SHP77 treated with DMSO at 0.1 percent for 48 hours (cell line): Measurements from ENCODE around the gene ELL.

Source experiments
- DNase-seq: peaks from one replicate; lab custom pipeline; 2025; lab: John Stamatoyannopoulos, UW

Gene ELL

DNA sequence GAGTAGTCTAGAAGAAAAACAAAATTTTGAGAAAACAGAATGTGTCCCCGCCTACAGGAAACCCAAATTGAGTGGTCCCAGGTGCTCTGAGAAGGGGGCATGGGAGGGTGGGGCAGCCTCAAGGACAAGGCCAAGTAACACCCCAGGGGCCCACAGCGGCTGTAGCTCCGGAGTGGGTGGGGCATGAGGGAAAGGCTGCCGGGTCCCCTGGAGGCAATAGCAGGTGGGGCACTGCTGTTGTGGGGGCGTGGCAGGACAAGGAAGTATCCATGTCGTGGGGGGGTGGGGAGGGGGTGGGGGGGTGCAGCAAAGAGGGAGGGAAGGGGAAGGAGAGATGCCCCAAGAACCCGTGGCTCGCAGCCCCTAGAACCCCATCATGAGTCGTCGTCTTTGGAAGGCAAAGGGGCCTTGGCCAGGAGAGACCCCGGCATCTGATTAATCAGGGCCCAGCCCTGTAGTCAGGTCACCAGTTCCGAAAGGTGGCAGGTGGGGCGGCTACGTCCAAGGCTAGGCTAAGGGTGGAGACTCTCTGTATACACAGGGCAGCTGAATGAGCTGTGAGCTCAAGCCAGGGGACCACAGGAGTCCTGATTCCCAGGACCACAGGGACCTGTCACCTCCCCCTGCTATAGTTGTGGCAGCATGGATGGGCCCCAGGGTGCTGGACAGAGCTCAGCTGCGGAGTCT lies 76.5 kb downstream of the ELL start:
- no peak for DNase-seq

DNA sequence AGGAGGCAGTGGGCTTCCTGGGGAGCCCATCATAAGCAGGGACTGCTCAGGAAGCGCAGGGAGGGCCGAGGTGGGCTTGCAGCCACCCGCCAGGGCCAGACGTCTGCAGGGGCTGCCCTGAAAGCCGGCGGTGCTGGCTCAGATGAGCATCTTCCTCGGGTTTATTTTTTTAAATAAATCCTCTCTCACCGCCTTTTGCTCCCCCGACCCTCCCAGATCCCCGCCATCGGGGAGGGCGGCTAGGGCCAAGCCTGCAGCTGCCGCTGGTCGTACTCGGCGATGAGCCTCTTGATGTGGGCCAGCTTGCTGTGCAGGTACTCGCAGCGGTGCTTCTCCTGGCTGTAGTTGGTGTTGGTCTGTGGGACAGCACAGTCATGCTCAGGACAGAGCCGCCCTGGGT lies 77.4 kb downstream of the ELL start:
- DNase-seq: no peak

DNA sequence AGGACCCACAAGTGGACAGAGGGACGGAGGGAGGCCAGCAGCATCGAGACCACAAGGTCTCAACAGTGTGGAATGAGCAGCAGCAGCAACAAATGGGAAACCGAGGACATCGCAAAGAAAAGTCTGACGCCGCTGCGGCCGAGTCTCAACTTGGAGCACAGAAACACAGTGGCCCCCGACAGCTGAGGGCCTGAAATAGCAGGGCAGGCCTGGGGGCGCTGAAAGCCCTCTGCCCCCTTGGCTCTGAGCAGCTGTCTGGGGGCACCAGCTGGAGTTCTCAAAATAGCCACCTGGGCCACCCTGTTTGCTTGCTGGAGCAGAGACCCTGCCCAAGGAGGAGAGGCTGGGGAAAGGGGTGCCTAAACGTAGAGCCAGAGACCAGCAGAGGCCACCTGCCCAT lies 78.0 kb downstream of the ELL start:
- DNase-seq: no peak

DNA sequence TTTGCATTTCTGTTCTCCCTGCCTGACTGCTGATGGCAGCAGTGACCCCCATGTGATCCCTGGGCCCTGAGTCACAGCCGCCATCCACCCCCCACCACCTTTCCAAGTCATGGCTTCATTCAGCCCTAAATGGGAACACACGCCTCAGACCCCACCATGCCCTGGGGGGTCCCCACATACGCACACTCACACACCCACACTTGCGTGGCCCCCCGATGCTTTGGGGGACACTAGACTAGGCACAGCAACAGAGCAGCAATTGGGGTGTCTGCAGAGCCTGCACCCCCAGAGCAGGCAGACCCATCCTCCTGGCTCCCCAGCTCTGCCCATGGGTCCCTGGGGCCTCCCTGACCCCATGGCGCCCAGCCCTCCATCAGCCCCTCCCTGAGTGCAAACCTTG lies 78.5 kb downstream of the ELL start:
- no peak for DNase-seq

DNA sequence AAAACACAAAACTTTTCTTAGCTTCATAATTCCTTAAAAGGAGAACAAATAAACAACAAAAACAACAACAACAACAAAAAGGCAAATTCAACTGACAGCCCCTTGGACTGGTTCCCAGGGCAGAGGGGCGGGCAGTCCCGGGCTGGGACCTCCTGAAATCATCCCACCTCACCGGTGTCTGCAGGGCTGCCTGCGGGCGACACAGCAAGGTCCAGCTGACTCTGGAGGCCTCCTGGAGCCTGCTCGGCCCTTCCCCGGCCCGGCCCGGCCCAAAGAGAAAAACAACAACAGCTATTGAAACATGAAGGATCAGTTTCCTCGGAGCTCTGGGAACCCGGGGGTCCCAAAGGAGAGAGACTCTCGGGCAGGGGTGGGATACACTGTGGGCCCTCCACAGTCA lies 78.9 kb downstream of the ELL start:
- no peak for DNase-seq

DNA sequence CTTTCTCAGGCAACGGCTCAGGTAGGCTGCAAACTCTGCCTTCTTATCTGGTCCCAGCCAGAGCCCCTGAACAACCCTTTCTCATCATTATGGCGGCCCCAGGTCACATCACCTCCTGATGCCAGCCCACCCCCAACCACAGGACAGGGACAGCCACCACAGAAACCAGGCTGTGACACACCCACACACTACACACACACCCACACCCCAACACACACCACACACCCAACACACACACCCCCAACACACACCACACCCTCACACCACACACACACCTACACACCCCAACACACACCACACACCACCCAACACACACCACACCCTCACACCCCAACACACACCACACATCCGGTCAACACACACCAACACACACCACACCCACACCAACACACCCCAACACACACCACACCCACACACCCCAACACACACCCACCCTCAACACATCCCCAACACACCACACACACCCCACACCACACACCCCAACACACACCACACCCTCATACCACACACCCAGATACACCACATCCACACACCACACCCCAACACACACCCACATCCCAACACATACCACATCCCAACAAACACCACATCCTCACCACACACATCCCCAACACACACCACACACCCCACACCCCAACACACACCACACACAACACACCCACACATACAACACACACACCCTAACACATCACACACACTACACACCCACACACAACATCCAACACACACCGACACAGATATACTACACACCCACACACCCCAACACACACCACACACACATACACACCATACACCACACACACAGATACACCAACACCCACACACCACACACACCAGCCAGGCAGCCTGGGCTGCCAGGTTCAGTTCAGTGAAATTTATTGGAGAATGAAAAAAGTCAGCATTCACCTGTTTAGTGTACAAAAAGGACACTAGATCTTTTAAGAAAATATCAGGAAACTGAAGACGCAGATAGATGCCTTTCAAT lies 79.8 kb downstream of the ELL start:
- no peak for DNase-seq

DNA sequence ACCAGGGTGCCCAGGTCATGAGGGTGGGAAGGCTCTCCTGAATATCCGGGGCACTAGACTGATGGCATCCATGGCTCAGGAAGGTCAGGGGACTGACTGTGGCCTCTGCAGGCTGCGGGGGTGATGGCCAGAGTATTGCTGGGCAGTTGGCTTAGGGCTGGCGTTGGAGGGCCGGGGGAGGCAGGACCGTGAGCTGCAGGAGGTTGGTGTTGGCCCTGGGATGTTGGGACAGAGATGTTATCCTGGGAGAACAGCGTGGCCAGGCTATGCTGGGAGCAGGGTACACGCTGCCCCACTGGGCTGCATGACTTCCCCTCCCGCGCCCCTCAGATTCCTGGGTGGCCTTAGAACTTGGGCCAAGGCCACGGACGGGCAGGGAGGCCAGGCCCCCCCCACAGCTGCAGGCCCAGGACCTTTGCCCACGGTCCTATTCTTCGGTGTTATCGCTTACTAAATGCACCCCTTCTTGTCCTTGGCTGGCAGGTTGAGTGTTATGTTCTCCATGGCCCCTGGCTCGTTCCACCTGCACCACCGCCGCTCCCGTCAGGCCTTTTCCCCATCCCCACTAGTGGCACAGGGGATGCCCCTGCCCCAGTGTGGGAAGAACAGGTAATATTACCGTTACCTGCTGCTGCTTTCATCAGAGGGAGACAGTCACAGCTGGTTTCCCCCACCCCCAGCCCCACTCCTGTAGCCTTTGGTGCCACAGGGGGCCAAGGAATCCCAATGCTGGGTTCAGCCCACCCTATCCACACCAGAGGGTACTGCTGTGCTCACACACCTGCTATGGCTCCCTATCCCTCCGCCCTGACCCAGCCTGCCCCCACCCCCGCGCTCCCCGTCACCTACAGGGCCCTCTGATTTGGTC lies 80.7 kb downstream of the ELL start:
- no peak for DNase-seq

DNA sequence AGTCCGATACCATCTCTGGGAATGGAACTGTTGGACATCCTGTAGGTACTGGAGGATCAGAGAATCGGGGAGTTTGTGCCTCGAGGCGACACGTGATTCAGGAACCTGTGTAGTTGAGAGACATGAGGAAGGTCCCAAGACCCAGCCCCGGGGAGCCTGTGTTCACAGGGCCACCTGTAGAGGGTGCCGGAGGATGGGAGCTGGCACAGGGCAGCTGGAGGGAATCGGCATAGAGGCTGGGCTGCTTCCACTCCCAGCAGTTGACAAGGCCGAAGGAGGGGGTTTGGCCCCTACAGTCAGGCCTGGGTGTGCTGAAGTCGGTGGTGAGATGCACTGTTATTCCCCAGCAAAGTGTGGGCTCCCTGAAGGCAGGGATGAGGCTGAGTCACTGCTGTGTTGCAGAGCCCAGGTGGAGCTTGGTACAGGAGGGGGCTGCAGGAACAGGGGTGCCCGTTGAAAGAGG lies 81.4 kb downstream of the ELL start:
- DNase-seq: no peak

DNA sequence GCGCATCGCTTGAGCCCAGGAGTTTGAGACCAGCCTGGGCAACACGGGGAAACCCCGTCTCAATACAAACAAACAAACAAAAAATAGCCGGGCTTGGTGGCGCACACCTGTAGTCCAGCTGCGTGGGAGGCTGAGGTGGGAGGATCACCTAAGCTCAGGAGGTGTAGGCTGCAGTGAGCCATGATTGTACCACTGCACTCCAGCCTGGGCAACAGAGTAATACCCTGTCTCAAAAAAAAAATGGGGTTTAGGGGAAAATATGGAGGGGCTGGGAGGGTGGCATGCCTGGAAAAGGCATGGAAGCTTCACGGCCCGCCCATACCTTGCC lies 82.0 kb downstream of the ELL start:
- no peak for DNase-seq

DNA sequence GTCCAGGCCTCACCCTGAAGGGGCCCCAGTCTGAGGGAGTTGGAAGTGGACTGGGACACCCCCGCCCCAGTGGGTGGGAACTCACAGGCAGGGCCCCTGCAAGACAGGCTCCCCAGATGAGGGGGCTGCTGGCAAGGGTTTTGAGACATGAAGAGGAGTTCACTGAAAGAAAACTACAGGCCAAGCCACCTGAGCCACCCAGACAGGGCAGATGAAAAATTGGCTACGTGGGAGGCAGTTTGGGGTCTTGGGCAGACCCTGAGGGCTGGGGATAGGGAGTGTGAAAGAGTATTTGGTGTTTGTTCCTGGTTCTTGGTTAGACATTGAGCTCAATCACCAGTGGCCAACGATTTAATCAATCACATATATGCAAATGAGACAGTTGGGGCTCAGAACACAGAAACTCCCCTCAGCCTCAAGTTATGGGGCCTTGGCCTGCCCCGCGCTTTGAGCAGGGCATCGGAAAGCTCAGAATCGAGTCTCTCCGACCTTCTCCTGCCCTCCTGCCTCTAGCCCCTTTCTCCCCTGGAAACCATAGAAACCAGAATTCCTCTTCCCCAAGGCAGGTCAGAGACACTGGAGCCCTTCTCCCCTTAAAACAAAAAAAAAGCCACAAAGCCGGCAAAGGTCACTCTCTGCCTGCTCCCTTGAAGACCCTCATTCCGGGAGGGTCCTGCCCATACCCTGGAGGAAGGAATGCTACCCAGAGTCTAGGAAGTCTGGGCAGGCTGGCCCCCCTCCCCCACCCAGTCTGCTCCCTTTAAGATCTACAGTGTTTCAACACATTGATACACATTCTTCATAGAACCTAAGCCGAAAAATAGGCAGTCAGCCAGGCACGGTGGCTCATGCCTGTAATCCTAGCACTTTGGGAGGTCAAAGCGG lies 82.6 kb downstream of the ELL start:
- no peak for DNase-seq

DNA sequence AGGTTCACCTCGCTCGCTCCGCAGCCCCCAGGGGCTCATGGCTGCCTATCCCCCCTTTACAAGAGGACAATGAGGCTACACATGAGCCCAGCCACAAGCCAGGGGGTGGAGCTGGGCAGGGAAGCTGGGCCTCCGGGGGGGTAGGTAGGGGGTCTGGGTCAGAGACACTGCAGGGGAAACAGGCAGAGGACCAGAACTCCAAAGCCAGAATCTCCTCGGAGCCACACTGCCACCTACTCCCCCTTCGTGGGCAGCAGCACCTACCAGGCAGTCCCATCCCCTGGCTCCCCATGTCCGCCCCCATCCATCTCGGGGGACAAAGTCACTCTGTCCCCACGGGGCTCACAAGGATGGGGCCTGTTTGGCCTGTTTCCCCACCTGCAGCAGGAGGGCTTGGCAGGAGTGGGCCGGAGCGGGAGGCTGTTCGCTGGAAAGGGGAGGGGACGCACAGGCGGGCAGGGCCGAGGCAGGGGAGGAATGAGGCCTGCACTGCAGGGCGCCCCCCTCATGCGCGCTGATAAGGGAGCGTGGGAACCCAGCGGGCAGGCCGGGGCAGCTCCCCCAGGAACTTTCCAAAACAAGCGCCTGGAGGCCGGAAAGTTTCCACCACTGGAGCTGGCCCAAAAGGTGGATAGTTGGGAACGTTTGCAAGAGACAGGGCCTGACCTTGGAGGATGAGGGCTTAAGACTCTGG lies 83.4 kb downstream of the ELL start:
- no peak for DNase-seq

DNA sequence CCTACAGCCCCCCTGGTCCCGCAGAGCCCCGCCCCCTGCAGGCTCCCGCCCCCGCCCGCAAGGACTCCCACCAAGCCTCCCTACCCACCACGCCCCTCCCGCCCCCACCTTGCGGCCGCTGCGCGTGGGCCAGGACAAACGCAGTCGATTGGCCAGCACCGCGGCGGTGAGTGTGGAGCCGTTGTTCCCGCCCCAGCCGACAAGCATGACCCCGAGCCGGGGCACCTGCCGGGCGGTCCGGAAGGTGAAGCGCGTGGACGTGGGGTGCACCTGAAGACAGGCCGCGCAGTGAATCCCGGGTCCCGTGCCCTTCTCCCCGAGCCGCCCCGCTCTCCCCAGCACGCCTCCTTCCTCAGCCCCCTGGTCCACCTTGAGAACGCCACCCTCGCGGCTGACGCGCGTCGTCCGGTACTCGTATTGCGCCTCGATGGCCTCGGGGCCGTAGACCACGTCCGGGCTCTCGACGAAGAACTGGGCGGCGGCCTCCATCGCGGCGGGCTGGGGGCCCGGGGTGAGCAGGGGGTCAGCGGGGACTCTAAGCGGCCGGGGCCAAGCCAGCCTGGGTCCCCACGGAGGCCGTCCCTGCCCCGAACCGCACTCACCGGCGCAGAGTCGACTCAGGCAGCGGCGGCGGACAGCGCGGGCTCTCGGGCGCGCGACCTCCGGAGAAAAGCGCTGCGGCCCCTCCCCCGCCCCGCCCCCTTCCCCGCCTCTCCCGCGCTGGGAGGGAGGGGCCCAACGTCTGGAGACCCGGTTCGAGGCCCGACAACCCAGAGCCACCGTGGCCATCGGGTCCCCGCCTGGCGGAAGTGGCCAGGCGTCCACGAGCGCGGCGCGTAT lies 84.2 kb downstream of the ELL start, which contains the start of gene ISYNA1:
Gene ISYNA1, minus strand, starts transcription at position 643 of the 840 bp plus-strand sequence. Its CDS starts 154 bp downstream, at position 489.
- peak; percentile 23 for DNase-seq

DNA sequence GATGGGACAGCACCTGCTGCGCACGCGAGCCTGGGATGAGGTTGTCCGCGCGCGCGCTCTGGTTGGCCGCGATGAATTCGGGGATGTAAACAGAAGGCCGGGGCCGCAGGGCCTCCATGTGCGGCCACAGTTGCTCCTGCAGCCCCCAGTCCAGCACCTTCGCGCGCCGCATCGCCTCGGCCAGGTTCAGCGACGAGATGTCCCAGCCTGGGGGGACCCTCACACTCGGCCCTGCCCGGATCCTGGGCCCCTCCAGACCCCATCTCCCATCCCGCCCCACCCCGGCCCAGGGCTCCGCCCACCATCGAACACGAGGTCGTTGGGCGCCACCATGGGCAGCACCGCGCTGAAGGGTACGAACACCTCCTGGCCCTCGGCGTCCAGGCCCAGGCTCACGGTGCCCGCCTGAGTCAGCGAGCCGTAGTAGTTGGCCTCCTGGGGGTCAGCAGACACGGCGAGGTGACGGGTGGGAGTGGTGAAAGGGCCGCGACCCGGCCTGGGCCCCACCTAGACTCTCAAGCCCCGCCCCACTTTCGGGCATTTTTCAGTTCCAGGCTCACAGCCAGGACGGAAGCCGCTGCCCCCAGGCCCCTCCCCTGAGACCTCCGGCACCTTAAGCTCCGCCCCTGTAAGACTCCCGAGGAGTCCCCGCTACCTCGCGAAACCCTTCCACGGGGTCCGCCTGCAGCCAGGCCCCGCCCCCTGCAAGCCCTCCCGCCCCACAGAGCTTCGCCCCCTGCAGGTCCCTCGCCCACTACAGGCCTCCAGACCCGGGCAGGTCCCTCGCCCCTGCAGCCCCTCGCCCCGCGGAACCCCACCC lies 85.0 kb downstream of the ELL start:
- peak; percentile 26 for DNase-seq

DNA sequence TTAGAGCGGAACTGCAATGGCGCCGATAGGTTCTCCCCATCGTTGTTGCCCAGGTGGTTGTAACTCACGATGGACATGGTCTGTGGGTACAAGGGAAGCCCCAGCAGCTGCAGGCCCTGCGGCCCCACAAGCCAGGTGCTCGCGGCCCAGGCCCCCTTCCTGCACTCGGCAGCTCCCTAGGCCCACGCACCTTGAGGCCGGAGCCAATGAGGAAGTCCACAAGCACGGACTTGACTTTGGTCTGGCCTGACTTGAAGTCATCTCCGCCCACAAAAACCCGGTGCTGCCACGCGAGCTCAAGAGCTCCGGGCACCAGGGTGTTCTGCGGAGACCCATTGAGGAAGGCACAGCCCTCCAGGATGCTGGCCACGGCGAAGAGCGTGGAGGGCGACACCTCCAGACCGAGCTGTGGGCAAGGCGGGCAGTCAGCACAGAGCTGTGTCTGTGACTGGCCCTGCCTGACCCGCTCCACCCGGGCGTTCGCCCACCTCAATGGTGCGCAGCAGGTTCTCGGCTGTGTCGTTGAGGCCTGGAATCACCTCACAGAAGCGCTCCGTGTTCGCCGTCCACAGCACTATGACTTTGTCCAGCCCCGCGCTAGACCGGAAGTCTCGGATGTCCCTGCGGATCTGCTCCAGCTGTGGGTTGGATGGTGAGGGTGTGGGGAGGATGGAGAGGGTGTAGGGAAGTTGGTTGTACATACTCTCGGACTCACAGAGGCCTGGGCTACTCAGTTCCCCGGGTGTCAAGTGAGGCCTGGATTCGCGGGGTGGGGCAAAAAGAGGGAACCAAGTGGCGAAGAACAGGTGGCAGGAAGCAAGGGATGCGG lies 85.8 kb downstream of the ELL start:
- DNase-seq: no peak

DNA sequence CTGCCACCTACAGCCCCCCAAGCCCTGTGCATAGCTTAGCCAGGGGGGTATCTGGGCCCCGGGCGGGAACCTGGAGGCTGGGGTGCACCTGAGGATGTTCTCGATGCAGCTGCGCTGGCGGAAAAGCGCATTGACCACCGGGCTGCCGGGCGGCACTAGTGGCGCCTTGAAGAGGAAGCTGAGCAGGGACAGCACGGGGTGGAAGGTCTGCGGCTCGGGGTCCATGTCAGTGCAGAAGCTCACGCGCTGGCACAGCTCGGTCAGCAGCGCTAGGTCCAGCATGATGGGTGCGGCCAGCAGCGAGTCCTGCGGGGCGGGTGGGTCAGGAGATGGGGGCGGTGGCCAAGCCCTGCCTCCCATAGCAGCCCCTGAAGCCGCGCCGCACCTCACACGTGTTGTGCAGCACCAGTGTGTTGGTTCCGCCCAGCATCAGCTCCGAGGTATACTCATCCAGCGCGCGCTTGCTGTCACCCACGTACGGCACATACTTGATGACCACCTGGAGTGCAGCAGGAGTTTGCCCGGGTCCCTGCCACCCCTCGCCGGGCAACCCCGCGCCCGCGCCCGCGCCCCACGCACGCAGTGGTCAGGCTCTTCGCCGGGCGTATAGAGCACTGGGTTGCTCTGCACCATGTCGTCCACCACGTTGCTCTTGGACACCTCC lies 86.6 kb downstream of the ELL start:
- no peak for DNase-seq

DNA sequence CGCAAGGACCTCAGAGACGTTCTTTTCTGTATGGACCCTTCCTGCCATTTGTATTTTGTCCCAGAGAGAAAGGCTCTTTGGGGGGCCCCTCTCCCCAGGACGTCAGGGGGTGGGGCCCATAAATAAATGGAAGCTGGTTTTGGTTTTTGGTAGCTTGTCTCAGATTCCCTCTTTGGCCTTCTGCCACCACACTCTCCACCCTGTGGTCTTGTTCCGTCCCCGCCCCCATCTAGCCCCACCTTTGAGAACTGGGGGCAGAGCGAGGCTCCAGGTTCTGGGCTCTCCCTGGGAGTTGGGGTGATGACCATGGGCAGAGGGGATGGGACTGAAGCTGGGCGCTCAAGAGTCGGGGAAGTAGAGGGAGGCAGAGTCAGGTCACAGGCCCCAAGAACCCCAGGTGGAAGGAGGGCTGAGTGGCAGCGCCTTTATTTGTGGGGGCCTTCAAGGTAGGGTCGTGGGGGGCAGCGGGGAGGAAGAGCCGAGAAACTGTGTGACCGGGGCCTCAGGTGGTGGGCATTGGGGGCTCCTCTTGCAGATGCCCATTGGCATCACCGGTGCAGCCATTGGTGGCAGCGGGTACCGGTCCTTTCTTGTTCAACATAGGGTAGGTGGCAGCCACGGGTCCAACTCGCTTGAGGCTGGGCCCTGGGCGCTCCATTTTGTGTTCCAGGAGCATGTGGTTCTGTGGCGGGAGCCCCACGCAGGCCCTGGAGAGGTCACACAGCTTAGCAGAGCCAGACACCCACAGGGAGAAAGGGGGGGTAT lies 87.3 kb downstream of the ELL start:
- no peak for DNase-seq
